Body of pancreas (tissue), 4 donors: Measurements from ENCODE around the gene LALBA.

ENCODE experiments used
- CTCF ChIP-seq, 7 experiments: fragments of 450-650 bp in 4 of 7; fragments of 200-600 bp in 3 of 7; sonication (generic) in 3 of 7; IDR thresholded peaks; one replicate each; pipeline ENCODE4 v1.5.1; 2016 to 2019; ENCODE audit warnings: antibody characterized with exemption in 7 of 7
- POLR2A ChIP-seq, 3 donors: fragments of 450-650 bp; IDR thresholded peaks; one replicate each; pipeline ENCODE4 v1.6.1; 2016; ENCODE audit warnings: antibody characterized with exemption in 3 of 3, mild to moderate bottlenecking in 2 of 3

GRCh38 chr12:48572326-48572725 lies 2.5 kb upstream of the LALBA start:
- TF ChIP-seq CTCF (IDR thresholded peaks at IDR 0.05) (no peak), POLR2A (IDR thresholded peaks at IDR 0.05) (no peak)
